ENCODE data around the gene SFXN5.
"Not testable (repeated sequence)": the region's sequence is repeated elsewhere in the genome, so short reads cannot be mapped to it uniquely, and the experiment has no call there.

SFXN5 gene

GRCh38 chr2:72916743-72917137 is 154.8 kb downstream of the SFXN5 start:
- H3K36me3 ChIP-seq (ENCODE audit: control insufficient read depth in 5 of 5, insufficient read depth in 5 of 5, low read length in 5 of 5), result no peaks in the 10 kb centered on the region
- H3K9ac ChIP-seq (ENCODE audit: low read length in 5 of 5), result no peak overlapping the region
- H3K27me3 ChIP-seq (ENCODE audit: control insufficient read depth in 5 of 5, insufficient read depth in 4 of 5, low read length in 5 of 5), result peaks cover 71 to 86% (median 83%) of the 10 kb centered on the region in 5 donors
- no peaks in the 10 kb centered on the region for H3K9me3 ChIP-seq (ENCODE audit: control insufficient read depth in 5 of 5, low read length in 5 of 5)
- peaks cover 0 to 57% (median 49%) of the 10 kb centered on the region in 5 donors for H3K4me1 ChIP-seq (ENCODE audit: control insufficient read depth in 5 of 5, insufficient read depth in 5 of 5, low read length in 5 of 5)
- no peak overlapping the region for H3K27ac ChIP-seq (ENCODE audit: low read depth, low read length)
- H3K4me3 ChIP-seq (ENCODE audit: low read depth in 1 of 5, low read length in 5 of 5), result peak overlapping the region in 4 of 5 donors; percentile 48 to 64 (median 58)

DNA sequence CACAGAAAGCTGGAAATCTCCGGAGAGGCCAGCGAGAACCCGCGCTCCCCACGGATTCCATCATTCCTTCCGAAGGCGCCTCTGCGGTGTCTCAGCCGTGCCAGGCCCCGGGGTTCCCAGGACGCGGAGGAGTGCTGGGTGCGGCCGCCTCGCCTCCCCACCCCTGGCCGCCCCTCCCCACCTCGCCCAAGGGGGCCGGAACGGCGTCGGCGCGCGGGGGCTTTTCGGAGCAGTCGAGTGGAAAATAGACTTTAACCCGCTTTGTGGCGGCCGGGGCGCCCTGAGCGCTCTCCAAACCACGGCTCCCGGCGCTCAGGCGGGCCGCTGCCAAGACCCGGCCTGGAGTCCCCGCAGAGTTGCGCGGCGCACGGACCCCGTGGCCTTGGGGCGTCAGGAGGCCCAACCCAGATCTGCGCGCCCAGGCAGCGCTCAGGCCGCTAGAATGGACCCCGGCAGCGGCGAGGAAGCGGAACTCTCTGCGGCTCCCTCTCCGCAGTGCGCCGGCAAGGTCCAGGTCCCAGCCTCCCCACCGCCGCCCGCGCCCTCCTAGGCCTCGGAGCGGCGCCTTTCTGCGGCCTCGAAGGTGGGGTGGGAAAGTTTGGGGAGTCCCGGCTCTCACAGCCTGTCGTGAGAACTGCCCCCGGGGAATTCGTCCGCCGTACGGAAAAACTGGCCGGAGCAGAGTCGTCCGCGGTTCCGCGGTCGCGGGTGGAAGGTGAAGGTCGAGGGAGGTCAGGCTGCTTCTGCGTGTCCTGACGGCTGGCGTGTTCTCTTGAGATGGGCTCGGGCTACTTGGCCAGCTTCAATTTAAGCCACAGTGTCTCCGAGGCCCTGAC is 155.4 kb downstream of the SFXN5 start:
- no peak overlapping the region for H3K27ac ChIP-seq (ENCODE audit: low read depth, low read length)
- no peaks in the 10 kb centered on the region for H3K9me3 ChIP-seq (ENCODE audit: control insufficient read depth in 5 of 5, low read length in 5 of 5)
- H3K4me1 ChIP-seq (ENCODE audit: control insufficient read depth in 5 of 5, insufficient read depth in 5 of 5, low read length in 5 of 5), result peaks cover 0 to 57% (median 49%) of the 10 kb centered on the region in 5 donors
- no peak overlapping the region for H3K9ac ChIP-seq (ENCODE audit: low read length in 5 of 5)
- H3K4me3 ChIP-seq (ENCODE audit: low read depth in 1 of 5, low read length in 5 of 5), result peak overlapping the region in 4 of 5 donors; percentile 48 to 64 (median 58)
- H3K36me3 ChIP-seq (ENCODE audit: control insufficient read depth in 5 of 5, insufficient read depth in 5 of 5, low read length in 5 of 5), result no peaks in the 10 kb centered on the region
- peaks cover 70 to 85% (median 82%) of the 10 kb centered on the region in 5 donors for H3K27me3 ChIP-seq (ENCODE audit: control insufficient read depth in 5 of 5, insufficient read depth in 4 of 5, low read length in 5 of 5)

GRCh38 chr2:72915320-72915906 is 156.1 kb downstream of the SFXN5 start:
- peaks cover 65 to 84% (median 82%) of the 10 kb centered on the region in 5 donors for H3K27me3 ChIP-seq (ENCODE audit: control insufficient read depth in 5 of 5, insufficient read depth in 4 of 5, low read length in 5 of 5)
- peaks cover 0 to 49% (median 42%) of the 10 kb centered on the region in 5 donors for H3K4me1 ChIP-seq (ENCODE audit: control insufficient read depth in 5 of 5, insufficient read depth in 5 of 5, low read length in 5 of 5)

DNA sequence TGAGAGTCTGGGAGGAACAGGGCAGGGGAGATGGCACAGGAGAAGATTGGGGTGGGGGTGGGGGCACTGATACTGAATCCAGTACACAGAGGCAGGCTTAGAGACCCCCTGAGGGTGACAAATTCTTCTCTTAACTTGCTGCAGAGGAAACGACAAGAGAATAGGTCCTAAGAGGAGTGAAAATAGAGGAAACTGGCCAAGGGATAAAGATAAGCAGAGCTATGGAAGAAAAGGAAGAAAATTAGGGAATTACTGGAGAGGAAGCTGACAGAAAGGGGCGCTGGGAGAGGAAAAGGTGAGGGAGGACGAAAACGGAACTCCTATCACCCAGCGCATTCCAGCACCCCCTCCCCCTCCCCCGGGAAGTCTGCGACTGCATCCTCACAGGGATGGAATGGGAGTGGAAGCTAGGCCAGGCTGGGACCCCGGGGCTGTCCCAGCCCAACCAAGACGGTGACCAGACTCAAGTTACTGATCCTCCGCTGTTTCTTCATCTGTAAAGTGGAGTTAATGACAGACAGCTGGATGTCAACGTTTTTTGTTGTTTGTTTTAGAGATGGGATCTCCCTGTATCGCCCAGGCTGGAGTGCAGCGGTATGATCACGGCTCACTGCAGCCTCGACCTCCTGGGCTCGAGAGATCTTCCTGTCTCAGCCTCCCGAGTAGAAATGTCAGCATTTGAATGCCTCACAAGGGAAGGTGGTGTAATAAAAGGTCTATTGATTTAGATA is 156.8 kb downstream of the SFXN5 start:
- Histone ChIP-seq H3K4me1 (ENCODE audit: control insufficient read depth in 5 of 5, insufficient read depth in 5 of 5, low read length in 5 of 5) (peaks cover 0 to 43% (median 35%) of the 10 kb centered on the region in 5 donors), H3K4me3 (ENCODE audit: low read depth in 1 of 5, low read length in 5 of 5) (no peak overlapping the region), H3K9ac (ENCODE audit: low read length in 5 of 5) (no peak overlapping the region), H3K36me3 (ENCODE audit: control insufficient read depth in 5 of 5, insufficient read depth in 5 of 5, low read length in 5 of 5) (no peaks in the 10 kb centered on the region), H3K27me3 (ENCODE audit: control insufficient read depth in 5 of 5, insufficient read depth in 4 of 5, low read length in 5 of 5) (peaks cover 59 to 83% (median 78%) of the 10 kb centered on the region in 5 donors), H3K27ac (ENCODE audit: low read depth, low read length) (no peak overlapping the region), H3K9me3 (ENCODE audit: control insufficient read depth in 5 of 5, low read length in 5 of 5) (no peaks in the 10 kb centered on the region)

More at GRCh38 chr2:72915320-72915906, 156.1 kb downstream of the SFXN5 start:
- Histone ChIP-seq H3K9me3 (ENCODE audit: control insufficient read depth in 5 of 5, low read length in 5 of 5) (no peaks in the 10 kb centered on the region), H3K4me3 (ENCODE audit: low read depth in 1 of 5, low read length in 5 of 5) (peak overlapping the region in 3 of 5 donors; percentile 53 to 64 (median 63)), H3K9ac (ENCODE audit: low read length in 5 of 5) (no peak overlapping the region), H3K27ac (ENCODE audit: low read depth, low read length) (no peak overlapping the region), H3K36me3 (ENCODE audit: control insufficient read depth in 5 of 5, insufficient read depth in 5 of 5, low read length in 5 of 5) (no peaks in the 10 kb centered on the region)

DNA sequence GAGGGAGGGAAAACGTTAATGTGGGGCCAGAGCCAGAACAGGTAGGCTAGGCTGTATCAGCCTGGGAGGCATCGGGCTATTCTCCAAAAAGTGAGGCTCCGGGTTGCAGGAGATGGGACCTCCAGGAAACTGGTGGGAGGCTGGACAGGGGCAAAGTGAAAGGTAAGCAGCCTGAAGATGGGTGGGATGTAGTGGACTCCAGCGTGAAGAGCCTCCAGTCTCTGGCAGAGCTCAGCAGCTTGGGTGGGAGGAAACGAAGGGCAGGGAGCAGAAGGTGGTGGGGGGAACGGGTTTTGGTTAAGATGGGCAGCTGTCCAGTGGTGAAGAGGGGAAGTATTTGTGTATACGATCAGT is 157.3 kb downstream of the SFXN5 start:
- H3K9ac ChIP-seq (ENCODE audit: low read length in 5 of 5), result no peak overlapping the region
- no peak overlapping the region for H3K4me3 ChIP-seq (ENCODE audit: low read depth in 1 of 5, low read length in 5 of 5)
- no peaks in the 10 kb centered on the region for H3K9me3 ChIP-seq (ENCODE audit: control insufficient read depth in 5 of 5, low read length in 5 of 5)
- peaks cover 0 to 42% (median 34%) of the 10 kb centered on the region in 5 donors for H3K4me1 ChIP-seq (ENCODE audit: control insufficient read depth in 5 of 5, insufficient read depth in 5 of 5, low read length in 5 of 5)
- H3K27ac ChIP-seq (ENCODE audit: low read depth, low read length), result no peak overlapping the region
- no peaks in the 10 kb centered on the region for H3K36me3 ChIP-seq (ENCODE audit: control insufficient read depth in 5 of 5, insufficient read depth in 5 of 5, low read length in 5 of 5)
- H3K27me3 ChIP-seq (ENCODE audit: control insufficient read depth in 5 of 5, insufficient read depth in 4 of 5, low read length in 5 of 5), result peaks cover 57 to 82% (median 77%) of the 10 kb centered on the region in 5 donors

DNA sequence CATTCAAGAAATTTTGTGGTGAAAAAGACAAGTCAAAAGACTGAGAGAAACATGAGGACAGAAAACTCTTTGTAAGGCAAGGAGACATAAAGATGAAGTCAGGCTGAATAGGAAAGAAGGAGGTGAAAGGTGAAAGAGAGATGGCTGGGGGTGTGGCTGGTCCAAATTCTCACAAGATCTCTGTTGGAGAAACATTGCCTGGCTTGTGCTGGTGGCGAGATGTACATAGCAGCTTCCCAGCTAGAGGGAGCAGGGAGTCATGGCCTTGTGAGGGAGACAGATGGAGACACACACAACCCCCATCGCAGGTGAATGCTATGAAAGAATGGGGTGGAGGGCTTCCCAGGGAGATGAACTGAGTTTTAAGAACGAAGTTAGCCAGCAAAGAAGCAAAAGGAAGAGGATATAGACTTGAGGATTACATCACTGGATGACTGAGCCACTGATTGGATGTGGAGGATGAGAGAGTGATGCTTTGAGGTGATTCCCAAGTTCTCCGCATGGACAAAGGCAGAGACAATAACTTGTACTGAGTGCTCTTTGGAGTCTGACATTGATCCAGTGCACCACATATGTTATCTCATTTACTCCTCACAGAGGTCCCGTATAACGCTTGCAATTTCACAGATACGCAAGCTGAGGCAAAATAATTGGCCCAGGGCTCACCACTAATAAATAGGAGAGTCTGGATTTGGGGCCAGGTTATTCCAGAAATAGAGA is 157.9 kb downstream of the SFXN5 start:
- H3K27me3 ChIP-seq (ENCODE audit: control insufficient read depth in 5 of 5, insufficient read depth in 4 of 5, low read length in 5 of 5), result peaks cover 53 to 80% (median 75%) of the 10 kb centered on the region in 5 donors
- no peaks in the 10 kb centered on the region for H3K9me3 ChIP-seq (ENCODE audit: control insufficient read depth in 5 of 5, low read length in 5 of 5)
- no peak overlapping the region for H3K4me3 ChIP-seq (ENCODE audit: low read depth in 1 of 5, low read length in 5 of 5)

DNA sequence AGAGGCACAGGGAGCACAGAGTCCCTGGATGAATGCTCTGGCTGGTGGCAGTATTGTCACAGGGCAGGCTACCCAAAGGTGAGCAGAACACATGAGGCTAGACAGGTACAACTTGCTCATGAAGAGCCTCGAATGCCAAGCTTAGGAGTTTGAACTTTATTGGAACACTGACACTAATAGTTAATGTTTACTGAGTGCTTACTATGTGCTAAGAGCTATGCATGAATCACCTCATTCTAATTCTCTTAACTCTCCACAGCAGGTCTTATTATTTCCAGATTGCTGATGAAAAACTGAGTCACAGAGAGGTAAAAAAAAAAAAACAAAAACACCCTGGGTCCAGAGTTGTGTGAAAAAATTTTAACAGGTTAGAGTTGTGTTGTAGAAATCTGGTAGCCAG is 160.3 kb downstream of the SFXN5 start:
- Histone ChIP-seq H3K9ac (ENCODE audit: low read length in 5 of 5) (no peak overlapping the region), H3K36me3 (ENCODE audit: control insufficient read depth in 5 of 5, insufficient read depth in 5 of 5, low read length in 5 of 5) (no peaks in the 10 kb centered on the region), H3K4me1 (ENCODE audit: control insufficient read depth in 5 of 5, insufficient read depth in 5 of 5, low read length in 5 of 5) (peaks cover 0 to 17% (median 12%) of the 10 kb centered on the region in 5 donors), H3K4me3 (ENCODE audit: low read depth in 1 of 5, low read length in 5 of 5) (no peak overlapping the region), H3K27ac (ENCODE audit: low read depth, low read length) (no peak overlapping the region), H3K27me3 (ENCODE audit: control insufficient read depth in 5 of 5, insufficient read depth in 4 of 5, low read length in 5 of 5) (peaks cover 41 to 70% (median 59%) of the 10 kb centered on the region in 5 donors), H3K9me3 (ENCODE audit: control insufficient read depth in 5 of 5, low read length in 5 of 5) (peaks cover 0 to under 1% (median 0%) of the 10 kb centered on the region in 5 donors)

More for the DNA sequence above, 157.9 kb downstream of the SFXN5 start:
- H3K27ac ChIP-seq (ENCODE audit: low read depth, low read length), result no peak overlapping the region
- H3K9ac ChIP-seq (ENCODE audit: low read length in 5 of 5), result no peak overlapping the region
- H3K4me1 ChIP-seq (ENCODE audit: control insufficient read depth in 5 of 5, insufficient read depth in 5 of 5, low read length in 5 of 5), result peaks cover 0 to 40% (median 31%) of the 10 kb centered on the region in 5 donors
- H3K36me3 ChIP-seq (ENCODE audit: control insufficient read depth in 5 of 5, insufficient read depth in 5 of 5, low read length in 5 of 5), result no peaks in the 10 kb centered on the region

GRCh38 chr2:72908741-72909140 is 162.8 kb downstream of the SFXN5 start:
- Histone ChIP-seq H3K4me1 (ENCODE audit: control insufficient read depth in 5 of 5, insufficient read depth in 5 of 5, low read length in 5 of 5) (no peaks in the 10 kb centered on the region), H3K4me3 (ENCODE audit: low read depth in 1 of 5, low read length in 5 of 5) (no peak overlapping the region), H3K9me3 (ENCODE audit: control insufficient read depth in 5 of 5, low read length in 5 of 5) (peaks cover 0 to 2% (median 0%) of the 10 kb centered on the region in 5 donors), H3K36me3 (ENCODE audit: control insufficient read depth in 5 of 5, insufficient read depth in 5 of 5, low read length in 5 of 5) (no peaks in the 10 kb centered on the region), H3K27me3 (ENCODE audit: control insufficient read depth in 5 of 5, insufficient read depth in 4 of 5, low read length in 5 of 5) (peaks cover 25 to 47% (median 37%) of the 10 kb centered on the region in 5 donors), H3K27ac (ENCODE audit: low read depth, low read length) (no peak overlapping the region), H3K9ac (ENCODE audit: low read length in 5 of 5) (no peak overlapping the region)

DNA sequence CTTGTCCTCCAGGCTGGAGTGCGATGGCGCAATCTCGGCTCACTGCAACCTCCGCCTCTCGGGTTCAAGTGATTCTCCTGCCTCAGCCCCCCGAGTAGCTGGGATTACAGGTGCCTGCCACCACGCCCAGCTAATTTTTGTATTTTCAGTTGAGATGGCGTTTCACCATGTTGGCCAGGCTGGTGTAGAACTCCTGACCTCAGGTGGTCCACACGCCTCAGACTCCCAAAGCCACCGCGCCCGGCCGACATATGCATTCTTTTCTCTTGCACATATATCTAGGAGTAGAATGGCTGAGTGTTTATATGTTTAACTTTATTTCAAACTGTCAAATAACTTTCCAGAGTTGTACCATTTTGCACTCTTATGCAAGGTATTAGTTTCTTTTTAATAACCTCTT is 164.1 kb downstream of the SFXN5 start:
- H3K27me3 ChIP-seq (ENCODE audit: control insufficient read depth in 5 of 5, insufficient read depth in 4 of 5, low read length in 5 of 5), result peaks cover 21 to 39% (median 29%) of the 10 kb centered on the region in 5 donors
- H3K4me3 ChIP-seq (ENCODE audit: low read depth in 1 of 5, low read length in 5 of 5); H3K9me3 ChIP-seq (ENCODE audit: control insufficient read depth in 5 of 5, low read length in 5 of 5); H3K27ac ChIP-seq (ENCODE audit: low read depth, low read length); H3K36me3 ChIP-seq (ENCODE audit: control insufficient read depth in 5 of 5, insufficient read depth in 5 of 5, low read length in 5 of 5); H3K9ac ChIP-seq (ENCODE audit: low read length in 5 of 5); H3K4me1 ChIP-seq (ENCODE audit: control insufficient read depth in 5 of 5, insufficient read depth in 5 of 5, low read length in 5 of 5): not testable (repeated sequence)
